SH-SY5Y (cell line): ENCODE results near the gene C1RL.

Experiments used
- GATA2 ChIP-seq: IDR thresholded peaks from 2 replicates; pipeline ENCODE4 v1.6.1; 2011; ENCODE audit warnings: mild to moderate bottlenecking, low read depth, low read length
- GATA3 ChIP-seq: IDR thresholded peaks from 2 replicates; pipeline ENCODE4 v1.6.1; 2011; ENCODE audit warnings: low read depth, mild to moderate bottlenecking, low read length, moderate library complexity

DNA sequence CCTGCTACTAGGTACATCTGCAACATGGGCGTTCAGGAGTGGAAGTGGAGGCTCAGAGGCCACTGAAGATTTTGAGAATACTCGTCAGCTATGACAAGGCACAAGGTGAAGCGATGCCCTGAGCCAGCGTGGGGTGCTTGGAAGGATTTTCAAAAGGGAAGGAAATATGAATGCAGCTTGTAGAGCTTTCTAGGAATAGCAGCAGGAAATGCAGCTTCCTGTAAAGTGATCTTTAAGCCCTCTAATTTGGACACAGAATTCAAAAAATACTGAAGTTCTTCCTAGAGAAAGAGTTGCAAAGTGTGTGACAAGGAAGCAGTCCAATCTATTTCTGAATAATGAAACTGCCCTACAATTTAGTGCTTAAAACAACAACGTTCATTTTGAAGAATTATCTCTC lies 61.7 kb downstream of the C1RL start:
- no peak for TF ChIP-seq GATA2
- TF ChIP-seq GATA3, result no peak
